IMR-90 (cell line): ENCODE measurements around the gene FIBIN. TPM values are rescaled to one million over a fixed set of nuclear protein-coding genes. Genes with fewer than 3 reads are reported as not detected.
"Not testable (repeated sequence)": the region's sequence is repeated elsewhere in the genome, so short reads cannot be mapped to it uniquely, and the experiment has no call there.

Experiments
- ATAC-seq: fragments of 200-7000 bp; cut with Tn5 transposase; 2 replicates; pipeline ENCODE4 v1.9.1; 2020; ENCODE audit warnings: low read depth, mild to moderate bottlenecking, moderate library complexity
- BruUV-seq: library from RNA; stranded (reverse); fragments of 400-500 nt; replicated peaks from 2 replicates; lab custom pipeline; 2021; lab: Mats Ljungman, UMichigan
- CTCF ChIA-PET: fragments of 300-600 bp; formaldehyde crosslinking; extraction: SDS; loops from one replicate; lab custom pipeline; 2021; ENCODE audit warnings: antibody characterized with exemption; lab: Yijun Ruan, JAX
- POLR2A ChIA-PET: fragments of 300-600 bp; sonication (Branson Sonifier 250); formaldehyde crosslinking; loops from one replicate; lab custom pipeline; 2022; ENCODE audit warnings: antibody characterized with exemption; ENCODE audit not compliant: unreplicated experiment; lab: Charles Lee
- DNase-seq: peaks from one replicate; pipeline ENCODE4 v3.0.0; 2013
- H2AFZ ChIP-seq: replicated peaks from 2 replicates; pipeline ENCODE3; 2013; ENCODE audit warnings: low read length, mild to moderate bottlenecking; ENCODE audit not compliant: poor library complexity
- H2AK5ac ChIP-seq: 2 replicates; pipeline ENCODE4 v1.6.1; 2013; ENCODE audit warnings: low read depth, low read length, inconsistent platforms
- H2AK9ac ChIP-seq: replicated peaks from 2 replicates; pipeline ENCODE3; 2013; ENCODE audit warnings: mild to moderate bottlenecking, low read depth, low read length, moderate library complexity; ENCODE audit not compliant: poor library complexity
- H2BK120ac ChIP-seq: 2 replicates; pipeline ENCODE4 v1.6.1; 2013; ENCODE audit warnings: low read depth, low read length, inconsistent platforms
- H2BK15ac ChIP-seq: 3 replicates; pipeline ENCODE4 v1.6.1; 2013; ENCODE audit warnings: low read depth, low read length, inconsistent platforms
- H2BK20ac ChIP-seq: 2 replicates; pipeline ENCODE4 v1.6.1; 2013; ENCODE audit warnings: low read depth, mild to moderate bottlenecking, inconsistent platforms, low read length, moderate library complexity
- H2BK5ac ChIP-seq: 2 replicates; pipeline ENCODE4 v1.6.1; 2013; ENCODE audit warnings: mild to moderate bottlenecking, low read depth, low read length, inconsistent platforms; ENCODE audit not compliant: poor library complexity, severe bottlenecking
- H3K14ac ChIP-seq: replicated peaks from 2 replicates; pipeline ENCODE4 v1.6.1; 2013; ENCODE audit warnings: low read depth, low read length, inconsistent platforms
- H3K18ac ChIP-seq: 2 replicates; pipeline ENCODE4 v1.6.1; 2013; ENCODE audit warnings: low read depth, low read length, control low read depth
- H3K23ac ChIP-seq: 2 replicates; pipeline ENCODE4 v1.6.1; 2013; ENCODE audit warnings: low read depth, low read length, inconsistent platforms
- H3K27ac ChIP-seq: 2 replicates; pipeline ENCODE4 v1.5.1; 2013; ENCODE audit warnings: mild to moderate bottlenecking, control low read depth, low read length; ENCODE audit not compliant: insufficient read depth
- H3K27me3 ChIP-seq: 2 replicates; pipeline ENCODE4 v1.6.1; 2013; ENCODE audit warnings: low read length; ENCODE audit not compliant: control insufficient read depth, insufficient read depth
- H3K36me3 ChIP-seq: 2 replicates; pipeline ENCODE4 v1.6.1; 2013; ENCODE audit warnings: low read length, mixed read lengths; ENCODE audit not compliant: control insufficient read depth, insufficient read depth
- H3K4ac ChIP-seq: 2 replicates; pipeline ENCODE4 v1.6.1; 2013; ENCODE audit warnings: low read depth, low read length, inconsistent platforms
- H3K4me1 ChIP-seq: 2 replicates; pipeline ENCODE4 v1.6.1; 2013; ENCODE audit warnings: low read length, mixed read lengths; ENCODE audit not compliant: control insufficient read depth, insufficient read depth
- H3K4me2 ChIP-seq: 2 replicates; pipeline ENCODE4 v1.6.1; 2013; ENCODE audit warnings: low read depth, mild to moderate bottlenecking, control low read depth, low read length, moderate library complexity
- H3K4me3 ChIP-seq: 2 replicates; pipeline ENCODE4 v1.5.1; 2013; ENCODE audit warnings: low read depth, mild to moderate bottlenecking, control low read depth, low read length, moderate library complexity; ENCODE audit not compliant: insufficient read depth
- H3K56ac ChIP-seq: 2 replicates; pipeline ENCODE4 v1.6.1; 2013; ENCODE audit warnings: low read length, inconsistent platforms; ENCODE audit not compliant: insufficient read depth; ENCODE audit errors: extremely low read depth
- H3K79me1 ChIP-seq, 2 experiments: 2 replicates each; pipeline ENCODE4 v1.6.1; 2013; ENCODE audit warnings: low read length in 2 of 2, inconsistent platforms in 1 of 2, low read depth in 1 of 2
- H3K9ac ChIP-seq: 2 replicates; pipeline ENCODE4 v1.6.1; 2013; ENCODE audit warnings: low read depth, low read length, control low read depth
- H3K9me1 ChIP-seq: 2 replicates; pipeline ENCODE4 v1.6.1; 2013; ENCODE audit warnings: low read length, inconsistent platforms; ENCODE audit not compliant: insufficient read depth
- H3K9me3 ChIP-seq: 2 replicates; pipeline ENCODE4 v1.6.1; 2013; ENCODE audit warnings: low read length; ENCODE audit not compliant: control insufficient read depth, insufficient read depth
- H4K20me1 ChIP-seq: 2 replicates; pipeline ENCODE4 v1.6.1; 2013; ENCODE audit warnings: low read length, inconsistent platforms; ENCODE audit not compliant: insufficient read depth
- H4K5ac ChIP-seq: 2 replicates; pipeline ENCODE4 v1.6.1; 2013; ENCODE audit warnings: mild to moderate bottlenecking, low read depth, low read length, control low read depth
- H4K8ac ChIP-seq, 2 experiments: 2 replicates each; pipeline ENCODE4 v1.6.1; 2013; ENCODE audit warnings: low read depth in 2 of 2, low read length in 2 of 2, control low read depth in 1 of 2, inconsistent platforms in 1 of 2
- H4K91ac ChIP-seq: 2 replicates; pipeline ENCODE4 v1.6.1; 2013; ENCODE audit warnings: low read depth, low read length, inconsistent platforms; ENCODE audit not compliant: insufficient read depth
- WGBS, 2 experiments: methylation state at CpG; one replicate each; pipeline versions ENCODE4 v1.1.5 to v1.1.7; 2013; ENCODE audit warnings: missing lambda C conversion rate in 2 of 2; ENCODE audit not compliant: insufficient read length in 1 of 2; ENCODE audit errors: extremely low coverage in 2 of 2; 5-methylcytosine and 5-hydroxymethylcytosine counted together
- dilution Hi-C: fragments of 300-500 bp; cut with HindIII; formaldehyde crosslinking; loops from one replicate; pipeline ENCODE4 v1.14.3; 2018; ENCODE audit warnings: low sequenced_read_pairs; ENCODE audit not compliant: unreplicated experiment
- in situ Hi-C: fragments of 300-500 bp; cut with MboI; formaldehyde crosslinking; loops from 3 replicates; pipeline ENCODE4 v1.14.3; 2019; ENCODE audit warnings: low sequenced_read_pairs, inconsistent platforms, mixed read lengths
- intact Hi-C: fragments of 100-400 bp; cut with micrococcal nuclease; formaldehyde crosslinking; loops from 2 replicates; pipeline ENCODE4 v1.10.0; 2022
- polyA plus RNA-seq, 3 experiments: library from polyadenylated mRNA; depleted of rRNA; stranded (reverse); fragments of >200 nt; gene quantifications; 2 replicates each; pipeline ENCODE4 v1.2.3, GENCODE V29; 2012; ENCODE audit warnings: low replicate concordance in 1 of 3
- total RNA-seq: library from RNA; depleted of rRNA; stranded (reverse); fragments of >200 nt; gene quantifications from 2 replicates; pipeline ENCODE4 v1.2.3, GENCODE V29; 2012

Gene FIBIN
- total and polyA plus RNA-seq, 2 of the 4 experiments (the other 2 are of a cell fraction): 5.7 to 6.1 TPM

DNA sequence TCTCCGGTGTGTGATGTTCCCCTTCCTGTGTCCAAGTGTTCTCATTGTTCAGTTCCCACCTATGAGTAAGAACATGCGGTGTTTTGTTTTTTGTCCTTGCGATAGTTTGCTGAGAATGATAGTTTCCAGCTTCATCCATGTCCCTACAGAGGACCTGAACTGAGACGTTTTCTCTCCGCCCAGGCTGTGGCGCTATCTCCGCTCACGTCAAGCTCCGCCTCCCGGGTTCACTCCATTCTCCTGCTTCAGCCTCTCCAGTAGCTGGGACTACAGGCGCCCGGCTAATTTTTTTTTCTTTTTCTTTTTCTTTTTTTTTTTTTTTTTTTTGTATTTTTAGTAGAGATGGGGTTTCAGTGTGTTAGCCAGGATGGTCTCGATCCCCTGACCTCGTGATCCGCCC lies 16.7 kb upstream of the FIBIN start:
- H4K8ac ChIP-seq, H4K91ac ChIP-seq, H2AFZ ChIP-seq, H3K79me1 ChIP-seq, H3K56ac ChIP-seq, H3K18ac ChIP-seq, H2AK9ac ChIP-seq, H3K4me1 ChIP-seq, ATAC-seq, H3K9me1 ChIP-seq, in situ Hi-C loops, CTCF ChIA-PET, H4K5ac ChIP-seq, dilution Hi-C loops, H3K23ac ChIP-seq, H2BK20ac ChIP-seq, BruUV-seq, H3K36me3 ChIP-seq, H3K4me3 ChIP-seq, H3K9ac ChIP-seq, H3K27me3 ChIP-seq, H3K9me3 ChIP-seq, H2BK5ac ChIP-seq, H3K27ac ChIP-seq, H2BK15ac ChIP-seq, DNase-seq, H4K20me1 ChIP-seq, POLR2A ChIA-PET, H3K14ac ChIP-seq, H3K4me2 ChIP-seq: not testable (repeated sequence)
- no CpG with 5 or more reads among the region's 15 CpGs for WGBS, 2 experiments
- 0 out of 2 replicates have a peak overlapping the region, but pooled peaks have one; percentile 10 for H3K4ac ChIP-seq
- peak overlapping the region; percentile 83; the same call in 1 of the 2 replicates for H2BK120ac ChIP-seq
- intact Hi-C loops: loop anchor here (10.0 kb wide), 1 partner anchor 418 kb away; no protein-coding TSS in a partner anchor
- peak overlapping the region; percentile 73; the same call in 1 of the 2 replicates for H2AK5ac ChIP-seq
